Measurements from ENCODE around the gene CEP112. TPM values are rescaled to one million over a fixed set of nuclear protein-coding genes. Genes with fewer than 3 reads are reported as not detected.

The CEP112 gene
- total and polyA plus RNA-seq, 4 donors: 5.9 to 32.9 (median 18.8) TPM

DNA sequence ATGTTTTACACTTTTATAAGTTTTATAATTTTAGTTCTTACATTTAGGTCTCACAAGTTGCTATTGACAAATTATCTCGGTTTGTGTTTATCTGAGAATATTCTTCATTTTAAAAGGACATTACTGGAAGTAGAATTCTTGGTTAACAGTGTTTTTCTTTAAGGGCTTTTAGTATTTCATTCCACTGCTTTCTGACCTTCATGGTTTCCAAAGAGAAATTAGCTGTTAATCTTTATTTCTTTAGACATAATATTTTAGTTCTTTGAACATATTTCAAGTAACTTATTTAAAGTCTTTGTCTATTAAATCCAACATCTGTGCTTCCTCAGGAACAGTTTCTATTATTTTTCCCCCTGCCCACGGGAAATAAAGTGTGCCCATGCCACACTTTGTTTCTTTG lies 390.4 kb downstream of the CEP112 start:
- ATAC-seq (ENCODE audit: insufficient read depth, low FRiP score): no peak
- peaks cover 0 to 10% (median 7%) of the 10 kb centered on the region in 4 donors for H3K9me3 ChIP-seq (ENCODE audit: control insufficient read depth in 4 of 4, insufficient read depth in 3 of 4, low read length in 3 of 4)
- TF ChIP-seq CTCF (IDR thresholded peaks at IDR 0.05; ENCODE audit: control extremely low read depth, extremely low read depth): no peak
- peaks cover 0 to 2% (median 0%) of the 10 kb centered on the region in 5 donors for H3K4me1 ChIP-seq (ENCODE audit: control insufficient read depth in 5 of 5, insufficient read depth in 5 of 5, low read length in 5 of 5)
- WGBS, 2 donors: 88 to 95% methylated on average over 2 of the region's 2 CpGs
- H3K4me3 ChIP-seq: no peak overlapping the region
- no peak overlapping the region for H3K27ac ChIP-seq (ENCODE audit: low read depth in 1 of 2, low read length in 1 of 2)
- H3K36me3 ChIP-seq (ENCODE audit: control insufficient read depth in 4 of 4, insufficient read depth in 4 of 4, low read length in 4 of 4): no peaks in the 10 kb centered on the region
- no peak for DNase-seq
- H3K27me3 ChIP-seq (ENCODE audit: control insufficient read depth in 3 of 3, insufficient read depth in 3 of 3, low read length in 2 of 3): no peaks in the 10 kb centered on the region
- H3K9ac ChIP-seq (ENCODE audit: insufficient read depth in 1 of 2, low read length in 2 of 2): no peak overlapping the region

- H3K27ac ChIP-seq (ENCODE audit: low read depth in 1 of 2, low read length in 1 of 2): no peak overlapping the region
- no peak for ATAC-seq (ENCODE audit: insufficient read depth, low FRiP score)
- DNase-seq: no peak
- H3K36me3 ChIP-seq (ENCODE audit: control insufficient read depth in 4 of 4, insufficient read depth in 4 of 4, low read length in 4 of 4): no peaks in the 10 kb centered on the region
- 97 to 98% methylated on average over 1 of the region's 1 CpG for WGBS, 2 donors
- peaks cover 0 to 10% (median 7%) of the 10 kb centered on the region in 4 donors for H3K9me3 ChIP-seq (ENCODE audit: control insufficient read depth in 4 of 4, insufficient read depth in 3 of 4, low read length in 3 of 4)
- peaks cover 0 to 2% (median 0%) of the 10 kb centered on the region in 5 donors for H3K4me1 ChIP-seq (ENCODE audit: control insufficient read depth in 5 of 5, insufficient read depth in 5 of 5, low read length in 5 of 5)
- no peak overlapping the region for H3K9ac ChIP-seq (ENCODE audit: insufficient read depth in 1 of 2, low read length in 2 of 2)
- H3K4me3 ChIP-seq: no peak overlapping the region
- TF ChIP-seq CTCF (IDR thresholded peaks at IDR 0.05; ENCODE audit: control extremely low read depth, extremely low read depth): no peak
- no peaks in the 10 kb centered on the region for H3K27me3 ChIP-seq (ENCODE audit: control insufficient read depth in 3 of 3, insufficient read depth in 3 of 3, low read length in 2 of 3)
These were observed 391.3 kb downstream of the CEP112 start for GRCh38 chr17:65800655-65801054.

GRCh38 chr17:65799869-65800268 lies 392.1 kb downstream of the CEP112 start:
- Histone ChIP-seq H3K27ac (ENCODE audit: low read depth in 1 of 2, low read length in 1 of 2) (no peak overlapping the region), H3K9me3 (ENCODE audit: control insufficient read depth in 4 of 4, insufficient read depth in 3 of 4, low read length in 3 of 4) (peaks cover 0 to 10% (median 7%) of the 10 kb centered on the region in 4 donors), H3K4me1 (ENCODE audit: control insufficient read depth in 5 of 5, insufficient read depth in 5 of 5, low read length in 5 of 5) (peaks cover 0 to 2% (median 0%) of the 10 kb centered on the region in 5 donors), H3K4me3 (no peak overlapping the region), H3K27me3 (ENCODE audit: control insufficient read depth in 3 of 3, insufficient read depth in 3 of 3, low read length in 2 of 3) (no peaks in the 10 kb centered on the region), H3K9ac (ENCODE audit: insufficient read depth in 1 of 2, low read length in 2 of 2) (no peak overlapping the region), H3K36me3 (ENCODE audit: control insufficient read depth in 4 of 4, insufficient read depth in 4 of 4, low read length in 4 of 4) (no peaks in the 10 kb centered on the region)
- ATAC-seq (ENCODE audit: insufficient read depth, low FRiP score) (no peak), DNase-seq (no peak)
- 93 to 98% methylated on average over 1 of the region's 1 CpG for WGBS, 2 donors
- TF ChIP-seq CTCF (IDR thresholded peaks at IDR 0.05; ENCODE audit: control extremely low read depth, extremely low read depth): no peak

- H3K9me3 ChIP-seq (ENCODE audit: control insufficient read depth in 4 of 4, insufficient read depth in 3 of 4, low read length in 3 of 4): peaks cover 0 to 10% (median 7%) of the 10 kb centered on the region in 4 donors
- ATAC-seq (ENCODE audit: insufficient read depth, low FRiP score): no peak
- 79 to 87% methylated on average over 1 of the region's 1 CpG for WGBS, 2 donors
These were observed 392.5 kb downstream of the CEP112 start for GRCh38 chr17:65799454-65799853.

More at GRCh38 chr17:65799454-65799853, 392.5 kb downstream of the CEP112 start:
- Histone ChIP-seq H3K9ac (ENCODE audit: insufficient read depth in 1 of 2, low read length in 2 of 2) (no peak overlapping the region), H3K36me3 (ENCODE audit: control insufficient read depth in 4 of 4, insufficient read depth in 4 of 4, low read length in 4 of 4) (no peaks in the 10 kb centered on the region), H3K27ac (ENCODE audit: low read depth in 1 of 2, low read length in 1 of 2) (no peak overlapping the region), H3K4me3 (no peak overlapping the region), H3K27me3 (ENCODE audit: control insufficient read depth in 3 of 3, insufficient read depth in 3 of 3, low read length in 2 of 3) (no peaks in the 10 kb centered on the region), H3K4me1 (ENCODE audit: control insufficient read depth in 5 of 5, insufficient read depth in 5 of 5, low read length in 5 of 5) (peaks cover 0 to 2% (median 0%) of the 10 kb centered on the region in 5 donors)
- no peak for DNase-seq
- no peak for TF ChIP-seq CTCF (IDR thresholded peaks at IDR 0.05; ENCODE audit: control extremely low read depth, extremely low read depth)

Measured in lung (tissue), 12 donors.